Stromal cell of bone marrow (primary cell): ENCODE data around the gene CDKN2A.

Experiments used
- DNase-seq: peaks from one replicate; pipeline ENCODE4 v3.0.0-alpha.2; 2012; ENCODE audit warnings: low read depth

The CDKN2A gene

DNA sequence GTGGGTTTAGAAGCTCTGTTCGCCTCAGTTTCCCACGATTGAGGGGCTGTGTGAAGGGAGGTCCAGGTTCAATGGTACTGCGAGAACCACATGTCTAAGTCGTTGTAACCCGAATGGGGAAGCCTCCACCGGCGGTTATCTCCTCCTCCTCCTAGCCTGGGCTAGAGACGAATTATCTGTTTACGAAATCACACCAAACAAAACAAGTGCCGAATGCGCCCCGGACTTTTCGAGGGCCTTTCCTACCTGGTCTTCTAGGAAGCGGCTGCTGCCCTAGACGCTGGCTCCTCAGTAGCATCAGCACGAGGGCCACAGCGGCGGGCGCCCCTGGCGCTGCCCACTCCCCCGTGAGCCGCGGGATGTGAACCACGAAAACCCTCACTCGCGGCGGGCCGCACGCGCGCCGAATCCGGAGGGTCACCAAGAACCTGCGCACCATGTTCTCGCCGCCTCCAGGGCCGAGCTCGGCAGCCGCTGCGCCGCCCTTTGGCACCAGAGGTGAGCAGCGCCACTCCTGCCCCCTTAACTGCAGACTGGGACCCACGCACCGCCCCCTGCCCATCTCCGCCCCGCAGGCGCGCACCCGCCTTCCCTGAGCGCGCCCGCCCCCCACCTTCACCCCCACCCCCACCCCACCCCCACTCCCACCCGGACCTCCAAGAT lies at the start of gene CDKN2A:
TSS of gene CDKN2A (minus strand) at position 500 of the 663 bp plus-strand sequence.
- no peak for DNase-seq

DNA sequence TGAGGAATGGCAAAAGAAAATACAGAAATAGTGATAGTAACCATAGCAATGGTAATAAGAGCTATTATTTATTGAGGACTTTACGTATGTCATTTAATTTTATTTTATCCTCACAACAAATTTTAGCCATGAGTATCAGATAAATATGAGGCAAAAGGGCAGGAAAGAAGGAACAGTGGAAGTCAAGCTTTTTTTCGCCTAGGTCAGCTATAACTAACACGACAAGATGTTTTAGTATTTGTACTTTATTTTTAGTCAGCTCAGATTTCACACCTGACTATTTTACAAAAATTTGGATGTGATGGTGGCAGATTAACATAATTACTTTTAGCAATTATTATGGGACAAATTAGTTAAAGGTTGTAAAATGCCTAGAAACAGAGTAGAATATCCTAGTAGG lies 49.7 kb upstream of the CDKN2A start:
- DNase-seq: no peak

DNA sequence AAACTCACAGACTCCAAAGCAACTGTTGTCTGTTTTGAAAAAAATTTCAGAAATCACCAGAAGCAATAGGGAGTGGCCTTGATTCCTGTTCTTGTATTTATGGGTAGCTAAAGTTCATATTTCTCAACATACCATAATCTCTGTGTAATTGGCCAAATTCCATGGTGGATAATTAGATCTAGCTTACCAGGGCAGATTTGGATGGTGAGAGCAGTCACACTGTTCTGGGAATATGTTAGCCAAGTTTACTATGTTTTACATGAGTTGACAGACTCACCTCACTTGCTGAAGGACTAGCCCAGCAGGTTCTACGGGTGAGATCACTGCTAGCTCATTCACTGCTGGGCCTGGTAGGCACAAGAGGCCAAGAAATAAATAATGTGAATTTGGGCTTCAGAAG lies 47.6 kb upstream of the CDKN2A start:
- no peak for DNase-seq

DNA sequence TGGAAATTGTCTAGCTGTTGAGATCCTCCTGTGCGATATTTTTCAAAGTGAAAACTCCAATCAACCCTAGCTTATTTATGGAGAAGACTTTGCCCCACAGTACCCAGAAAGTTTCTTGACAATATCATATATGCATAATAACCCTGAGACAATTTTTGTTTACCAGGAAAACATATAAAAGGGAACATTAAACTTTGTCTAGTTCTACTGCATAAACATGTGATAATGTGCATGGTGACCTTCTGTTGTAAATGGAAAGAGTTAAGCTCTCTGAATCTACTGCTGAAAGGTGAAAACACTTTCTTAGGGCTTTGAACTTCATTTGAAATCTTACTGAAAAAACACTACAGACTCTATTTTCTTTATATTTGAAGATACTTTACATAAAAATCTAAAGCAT lies 47.2 kb upstream of the CDKN2A start:
- DNase-seq: no peak

DNA sequence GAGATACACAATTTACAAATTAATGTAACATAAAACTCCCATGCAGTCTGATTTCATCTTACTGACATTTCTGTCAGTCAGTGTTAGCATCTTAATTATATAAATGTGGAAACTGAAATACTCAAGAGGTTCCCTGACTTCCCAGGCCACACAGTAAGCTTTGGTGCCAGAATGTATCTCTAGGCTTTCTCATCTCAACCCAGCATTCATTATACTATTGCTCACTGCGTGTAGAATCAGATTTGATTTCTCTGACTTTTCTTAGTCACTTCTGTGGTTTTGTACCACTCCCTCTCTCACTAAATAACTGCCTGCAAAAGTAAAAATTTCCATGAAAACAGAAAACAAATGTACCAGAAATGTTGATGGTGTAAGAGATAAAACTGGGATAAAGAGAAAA lies 46.6 kb upstream of the CDKN2A start:
- DNase-seq: peak; percentile 81

DNA sequence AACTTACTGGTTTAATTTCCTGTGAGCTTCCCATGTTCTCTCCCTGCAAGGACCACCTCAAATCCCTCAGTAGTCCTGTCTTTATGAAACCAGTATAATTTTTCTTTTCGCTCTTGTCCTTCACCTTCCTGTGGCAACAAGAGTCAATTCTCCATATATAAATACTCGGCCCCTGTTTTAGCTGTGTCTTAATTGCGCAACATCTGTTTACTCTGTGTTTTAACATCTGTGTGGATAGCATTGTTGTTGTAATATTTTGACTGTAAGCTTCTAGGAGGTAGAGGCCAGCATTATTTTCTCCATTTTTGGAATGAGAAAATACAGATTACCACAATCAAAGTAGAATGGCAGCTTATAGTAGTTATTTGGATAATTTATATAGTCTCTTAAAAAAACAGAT lies 45.1 kb upstream of the CDKN2A start:
- DNase-seq: no peak

GRCh38 chr9:22037954-22038690 lies 43.9 kb upstream of the CDKN2A start:
- DNase-seq: no peak

GRCh38 chr9:22036866-22037626 lies 42.9 kb upstream of the CDKN2A start:
- no peak for DNase-seq

GRCh38 chr9:22035591-22036011 lies 41.4 kb upstream of the CDKN2A start:
- DNase-seq: no peak

DNA sequence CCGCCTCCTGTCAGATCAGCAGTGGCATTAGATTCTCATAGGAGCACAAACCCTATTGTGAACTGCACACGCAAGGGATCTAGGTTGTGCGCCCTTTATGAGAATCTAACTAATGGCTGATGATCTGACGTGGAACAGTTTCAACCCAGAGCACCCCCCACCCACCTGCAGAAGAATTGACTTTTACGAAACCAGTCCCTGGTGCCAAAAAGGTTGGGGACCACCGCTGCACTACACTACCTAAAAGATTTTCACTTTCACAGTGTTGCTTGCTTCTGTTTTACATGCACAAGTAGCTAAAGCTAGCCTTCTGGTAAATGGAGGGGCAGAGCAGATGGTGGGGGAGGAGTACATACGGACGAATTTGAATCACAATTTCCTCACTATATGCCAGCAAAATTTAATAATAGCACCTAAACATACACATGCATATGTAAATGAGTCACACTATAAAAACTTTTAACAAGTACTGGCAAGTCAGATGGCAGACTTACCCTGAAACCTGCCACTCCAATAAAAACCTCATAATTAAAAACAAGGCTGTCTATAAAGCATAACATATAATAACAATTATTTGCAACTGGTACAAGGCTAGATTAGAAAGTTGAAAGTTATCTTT lies 38.9 kb upstream of the CDKN2A start:
- DNase-seq: no peak

DNA sequence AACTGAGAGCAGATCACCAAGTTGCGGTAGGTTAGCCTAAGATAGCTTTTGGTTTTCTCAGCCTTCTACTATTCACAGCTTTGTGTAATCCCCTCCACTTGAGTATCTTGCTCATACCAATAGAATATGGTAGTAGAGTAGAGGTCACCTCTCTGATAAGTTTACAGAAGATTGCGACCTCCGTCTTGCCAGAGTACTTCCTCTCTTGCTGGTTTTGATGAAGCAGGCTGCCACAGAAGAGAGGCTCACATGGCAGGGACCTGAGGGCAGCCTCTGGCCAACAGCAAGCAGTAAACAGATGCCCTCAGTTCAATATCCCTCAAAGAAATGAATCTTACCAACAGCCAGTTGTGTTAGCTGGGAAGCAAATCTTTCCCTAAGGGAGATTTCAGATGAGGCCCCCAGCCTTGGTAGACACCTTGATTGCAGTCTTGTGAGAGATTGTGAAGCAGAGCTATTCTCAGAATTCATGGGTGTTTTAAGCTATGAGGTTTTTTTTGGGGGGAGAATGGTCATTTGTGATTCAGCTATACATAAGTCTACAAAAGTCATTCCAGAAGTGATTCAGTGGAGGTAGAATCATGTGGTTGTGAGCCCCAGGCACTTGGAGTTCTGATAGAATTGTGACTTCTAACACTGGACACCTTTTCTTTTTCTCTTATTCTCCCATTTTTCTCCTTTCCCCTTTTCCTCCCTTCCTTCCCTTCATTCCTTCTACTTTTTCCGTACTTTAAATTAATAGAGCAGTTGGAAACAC lies 37.6 kb upstream of the CDKN2A start:
- DNase-seq: no peak

DNA sequence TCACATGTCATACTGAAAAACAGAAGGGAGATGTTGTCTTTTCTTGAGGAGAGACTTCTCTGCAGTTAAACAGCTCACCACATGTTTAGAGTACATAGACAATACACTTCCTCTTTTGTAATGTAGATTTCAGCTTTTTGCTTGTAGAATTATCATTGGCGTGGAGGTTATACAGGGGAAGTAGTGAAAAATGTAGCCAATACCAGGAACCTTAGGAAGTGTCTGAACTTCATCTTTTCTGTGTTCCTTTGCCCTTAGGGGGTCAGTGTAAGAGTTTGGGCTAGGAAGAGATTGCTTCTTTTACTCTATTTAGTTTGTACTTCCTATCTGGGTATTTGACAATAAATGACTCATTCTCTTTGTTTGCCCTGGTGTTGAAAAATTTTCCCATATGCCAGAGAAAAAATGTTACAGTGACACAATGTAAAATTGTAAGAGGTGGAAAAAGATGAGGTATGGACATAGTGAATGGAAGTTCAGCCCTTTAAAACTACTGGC lies 36.0 kb upstream of the CDKN2A start:
- DNase-seq: peak; percentile 60

- DNase-seq: no peak
Observed at GRCh38 chr9:22029231-22029630, 35.0 kb upstream of the CDKN2A start.

DNA sequence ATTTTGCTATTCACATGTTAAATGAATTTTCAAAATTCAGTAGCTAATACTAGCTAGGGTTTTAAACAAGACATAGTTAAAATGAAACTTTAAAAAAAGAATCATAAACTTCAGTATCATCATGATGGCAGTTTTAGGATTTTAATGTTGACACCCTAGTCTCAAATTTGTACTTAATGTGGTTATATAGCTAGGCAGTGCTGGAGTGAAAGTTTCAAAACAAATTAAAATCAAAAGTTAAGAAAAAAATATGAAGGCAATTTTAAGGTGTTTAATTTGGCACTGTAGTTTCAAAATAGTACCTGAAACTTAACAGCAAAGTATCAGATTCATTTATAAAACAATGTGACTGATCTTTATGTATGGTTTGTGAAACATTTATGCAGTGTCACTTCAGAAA lies 34.2 kb upstream of the CDKN2A start:
- DNase-seq: no peak

GRCh38 chr9:22026696-22027095 lies 32.5 kb upstream of the CDKN2A start:
- DNase-seq: no peak

GRCh38 chr9:22022396-22022795 lies 28.2 kb upstream of the CDKN2A start:
- no peak for DNase-seq

- DNase-seq: no peak
Observed at GRCh38 chr9:22010866-22011625, 16.9 kb upstream of the CDKN2A start.

DNA sequence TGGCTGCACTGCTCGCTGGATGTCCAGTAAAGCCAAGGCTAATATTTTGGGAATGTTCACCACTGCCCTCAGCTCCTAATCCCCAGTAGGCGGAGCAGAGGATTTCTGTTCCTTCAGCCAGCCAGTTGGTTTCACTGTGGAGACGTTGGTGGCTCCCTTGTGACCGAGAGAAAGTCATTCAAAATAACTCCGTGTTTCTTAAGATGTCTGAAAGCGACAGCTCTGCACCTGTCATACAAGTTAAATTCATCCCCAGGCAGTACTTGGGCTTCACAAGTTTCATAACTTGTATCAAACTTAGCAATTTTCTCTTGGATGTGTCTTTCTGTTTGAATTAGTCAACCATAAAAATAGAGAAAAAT lies 15.3 kb upstream of the CDKN2A start:
- no peak for DNase-seq

GRCh38 chr9:22008717-22009505 lies 14.7 kb upstream of the CDKN2A start, which contains the start of gene CDKN2B:
Gene CDKN2B, minus strand, starts transcription at chr9:22009305. Its CDS starts 352 bp downstream, at chr9:22008953.
- peak; percentile 95 for DNase-seq

DNA sequence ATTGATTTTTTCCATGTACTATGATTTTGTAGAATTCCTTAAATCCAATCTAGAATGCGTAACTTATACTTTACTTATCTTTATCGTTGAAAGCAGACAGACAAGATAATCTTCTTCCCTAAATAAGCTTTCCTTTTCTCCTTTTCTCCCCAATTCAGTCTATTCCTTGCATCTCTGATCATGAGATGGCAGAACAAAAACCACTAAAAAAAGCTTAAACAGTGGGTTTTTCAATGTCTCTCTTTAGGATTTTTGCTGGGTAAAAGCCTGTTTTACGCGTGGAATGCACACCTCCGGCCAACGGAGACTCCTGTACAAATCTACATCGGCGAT lies 14.2 kb upstream of the CDKN2A start:
- DNase-seq: no peak
